ENCODE measurements around the gene UBE2N.
A peak's percentile ranks its signal among the peaks of the same experiment; 100 is the strongest.
"Not testable (repeated sequence)": the region's sequence is repeated elsewhere in the genome, so short reads cannot be mapped to it uniquely, and the experiment has no call there.

UBE2N gene

GRCh38 chr12:93442411-93443340 lies 929 bp upstream of the UBE2N start:
- no peak for DNase-seq

GRCh38 chr12:93441081-93441616 lies 598 bp downstream of the UBE2N start:
- DNase-seq, result peak; percentile 22 to 23

GRCh38 chr12:93440043-93440835 lies 1.5 kb downstream of the UBE2N start:
- DNase-seq, result no peak

- no peak for DNase-seq
These were observed 3.3 kb downstream of the UBE2N start for GRCh38 chr12:93438266-93439050.

GRCh38 chr12:93434256-93434865 lies 7.4 kb downstream of the UBE2N start:
- DNase-seq, result no peak

GRCh38 chr12:93432031-93432430 lies 9.7 kb downstream of the UBE2N start:
- not testable (repeated sequence) for DNase-seq

GRCh38 chr12:93430280-93430679 lies 11.5 kb downstream of the UBE2N start:
- no peak for DNase-seq

- DNase-seq, result no peak
These were observed 11.9 kb downstream of the UBE2N start for GRCh38 chr12:93429852-93430251.

- no peak for DNase-seq
These were observed 12.3 kb downstream of the UBE2N start for GRCh38 chr12:93429448-93429847.

GRCh38 chr12:93427779-93428564 lies 13.8 kb downstream of the UBE2N start:
- no peak for DNase-seq

- no peak for DNase-seq
These were observed 15.3 kb downstream of the UBE2N start for GRCh38 chr12:93426412-93426805.

- no peak for DNase-seq
These were observed 15.9 kb downstream of the UBE2N start for GRCh38 chr12:93425736-93426411.

GRCh38 chr12:93422050-93422449 lies 19.7 kb downstream of the UBE2N start:
- no peak for DNase-seq

GRCh38 chr12:93419388-93420034 lies 22.2 kb downstream of the UBE2N start:
- no peak for DNase-seq

- DNase-seq, result no peak
These were observed 23.7 kb downstream of the UBE2N start for GRCh38 chr12:93417967-93418480.

GRCh38 chr12:93415723-93416464 lies 25.9 kb downstream of the UBE2N start:
- DNase-seq, result no peak

- no peak for DNase-seq
These were observed 28.7 kb downstream of the UBE2N start for GRCh38 chr12:93413064-93413463.

- not testable (repeated sequence) for DNase-seq
These were observed 29.4 kb downstream of the UBE2N start for GRCh38 chr12:93412396-93412795.

- not testable (repeated sequence) for DNase-seq
These were observed 30.7 kb downstream of the UBE2N start for GRCh38 chr12:93411060-93411459.
